Endometrium (tissue), 2 donors: Measurements from ENCODE around the gene DZIP1L.
"Not testable (repeated sequence)": the region's sequence is repeated elsewhere in the genome, so short reads cannot be mapped to it uniquely, and the experiment has no call there.

Experiments used
- FAIRE-seq: peaks from 2 replicates; lab custom pipeline; 2012; peaks lifted over from hg19 to GRCh38; lab: Jason Lieb, UNC
- donor health status: control.
- donor health status: control.

The DZIP1L gene

GRCh38 chr3:138114988-138115971 is at the start of gene DZIP1L:
DZIP1L (minus strand) TSS chr3:138115608; CDS start chr3:138103971, 11,637 bp downstream.
- FAIRE-seq, result no peak

- FAIRE-seq, result no peak
Measured at GRCh38 chr3:138165061-138165460, 49.7 kb upstream of the DZIP1L start.

GRCh38 chr3:138157743-138158142 is 42.3 kb upstream of the DZIP1L start:
- FAIRE-seq, result no peak

GRCh38 chr3:138154534-138154933 is 39.1 kb upstream of the DZIP1L start:
- no peak for FAIRE-seq

GRCh38 chr3:138148503-138148902 is 33.1 kb upstream of the DZIP1L start:
- FAIRE-seq, result no peak

- not testable (repeated sequence) for FAIRE-seq
Measured at GRCh38 chr3:138142181-138142580, 26.8 kb upstream of the DZIP1L start.

- FAIRE-seq, result no peak
Measured at GRCh38 chr3:138140940-138141339, 25.5 kb upstream of the DZIP1L start.

- FAIRE-seq, result no peak
Measured at GRCh38 chr3:138139691-138140090, 24.3 kb upstream of the DZIP1L start.

GRCh38 chr3:138137861-138138260 is 22.5 kb upstream of the DZIP1L start:
- no peak for FAIRE-seq

GRCh38 chr3:138136201-138136600 is 20.8 kb upstream of the DZIP1L start:
- FAIRE-seq, result no peak

GRCh38 chr3:138135833-138136194 is 20.4 kb upstream of the DZIP1L start:
- FAIRE-seq, result no peak

GRCh38 chr3:138135146-138135832 is 19.9 kb upstream of the DZIP1L start:
- no peak for FAIRE-seq

- FAIRE-seq, result no peak
Measured at GRCh38 chr3:138132239-138132638, 16.8 kb upstream of the DZIP1L start, which contains the start of gene A4GNT. A4GNT (minus strand) TSS chr3:138132390; CDS start chr3:138131256, 1,134 bp downstream.

- FAIRE-seq, result no peak
Measured at GRCh38 chr3:138127636-138128365, 12.4 kb upstream of the DZIP1L start.

GRCh38 chr3:138125548-138126221 is 10.3 kb upstream of the DZIP1L start:
- no peak for FAIRE-seq

GRCh38 chr3:138124706-138125355 is 9.4 kb upstream of the DZIP1L start:
- peak; percentile 61 for FAIRE-seq

GRCh38 chr3:138124188-138124587 is 8.8 kb upstream of the DZIP1L start:
- no peak for FAIRE-seq

GRCh38 chr3:138119423-138119766 is 4.0 kb upstream of the DZIP1L start:
- no peak for FAIRE-seq

GRCh38 chr3:138118612-138119422 is 3.4 kb upstream of the DZIP1L start:
- FAIRE-seq, result no peak

- FAIRE-seq, result no peak
Measured at GRCh38 chr3:138114431-138114918, 933 bp downstream of the DZIP1L start.
